ENCODE measurements around the gene SLC46A3. TPM values are rescaled to one million over a fixed set of nuclear protein-coding genes. Genes with fewer than 3 reads are reported as not detected.
A peak's percentile ranks its signal among the peaks of the same experiment; 100 is the strongest.

Gene SLC46A3
- total RNA-seq, 1 donor from 2014 or later = 13.2 TPM

GRCh38 chr13:28658539-28658795 is 60.3 kb downstream of the SLC46A3 start:
- no peak for DNase-seq (ENCODE audit: extremely low spot score, unreplicated experiment)
- Mint-ChIP-seq H3K9me3 (ENCODE audit: unreplicated experiment) (no peaks in the 10 kb centered on the region), H3K4me1 (ENCODE audit: unreplicated experiment) (peaks cover 38% of the 10 kb centered on the region), H3K27ac (ENCODE audit: unreplicated experiment) (peak overlapping the region; percentile 95), H3K27me3 (ENCODE audit: unreplicated experiment) (no peaks in the 10 kb centered on the region), H3K36me3 (ENCODE audit: unreplicated experiment) (peaks cover 12% of the 10 kb centered on the region), H3K4me3 (ENCODE audit: unreplicated experiment) (peak overlapping the region; percentile 94)
- TF ChIP-seq CTCF (IDR thresholded peaks at IDR 0.05) = no peak

DNA sequence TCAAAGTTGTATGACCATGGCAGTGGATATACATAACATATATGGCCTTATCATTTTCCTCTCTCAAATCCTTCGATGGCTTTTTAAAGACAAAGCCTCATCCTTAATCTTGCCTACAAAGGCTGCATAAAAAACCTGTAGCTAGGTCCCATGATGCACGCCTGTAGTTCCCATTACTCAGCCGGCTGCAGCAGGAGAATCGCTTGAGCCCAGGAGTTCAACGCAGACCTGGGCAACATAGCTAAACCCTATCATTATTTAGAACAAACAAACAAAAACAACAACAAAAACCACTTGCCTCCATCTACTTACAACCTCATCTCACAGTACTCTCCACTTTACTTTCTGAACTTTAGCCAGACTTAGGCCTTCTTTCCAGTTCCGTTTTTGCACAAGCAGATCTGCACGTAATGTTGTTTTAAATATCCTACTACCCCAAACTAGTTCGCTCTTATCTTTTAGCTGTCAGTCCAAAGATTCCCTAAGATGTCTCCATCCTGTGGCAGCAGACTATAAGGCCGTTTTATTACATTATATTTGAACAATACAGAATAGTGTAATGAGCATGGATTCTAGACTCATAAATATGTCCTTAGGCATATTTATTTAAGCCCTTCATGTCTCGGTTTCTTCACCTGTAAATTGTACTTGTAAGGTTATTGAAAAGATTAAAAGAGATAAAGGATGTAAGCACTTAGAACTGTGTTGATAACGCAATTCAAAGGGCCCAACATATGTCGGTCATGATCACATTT is 60.8 kb downstream of the SLC46A3 start:
- H3K27me3 Mint-ChIP-seq (ENCODE audit: unreplicated experiment) = no peaks in the 10 kb centered on the region
- TF ChIP-seq CTCF (IDR thresholded peaks at IDR 0.05) = peak; percentile 47
- no peak for DNase-seq (ENCODE audit: extremely low spot score, unreplicated experiment)
- H3K4me1 Mint-ChIP-seq (ENCODE audit: unreplicated experiment) = peaks cover 38% of the 10 kb centered on the region
- peak overlapping the region; percentile 94 for H3K4me3 Mint-ChIP-seq (ENCODE audit: unreplicated experiment)
- peaks cover 11% of the 10 kb centered on the region for H3K36me3 Mint-ChIP-seq (ENCODE audit: unreplicated experiment)
- H3K9me3 Mint-ChIP-seq (ENCODE audit: unreplicated experiment) = no peaks in the 10 kb centered on the region
- peak overlapping the region; percentile 95 for H3K27ac Mint-ChIP-seq (ENCODE audit: unreplicated experiment)

DNA sequence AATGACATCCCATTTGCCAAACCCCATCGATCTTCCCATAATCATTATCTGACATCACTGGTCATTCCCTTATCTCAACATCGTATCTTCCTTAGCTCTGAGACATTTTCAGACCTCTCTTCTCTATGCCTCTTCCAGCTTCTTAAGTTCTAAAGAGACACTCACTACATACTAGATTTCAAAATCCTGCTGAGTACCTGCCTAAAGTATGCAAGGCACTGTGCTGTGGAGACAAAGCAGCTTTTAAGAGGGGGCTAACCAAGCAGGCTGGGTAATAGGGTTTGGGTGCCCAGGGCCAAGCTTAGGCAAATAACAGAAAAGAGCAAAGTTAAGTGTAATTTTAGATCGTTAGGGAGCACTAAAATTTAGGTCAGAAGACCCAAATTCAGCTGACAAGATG is 63.2 kb downstream of the SLC46A3 start:
- no peak for TF ChIP-seq CTCF (IDR thresholded peaks at IDR 0.05)
- Mint-ChIP-seq H3K27ac (ENCODE audit: unreplicated experiment) (no peak overlapping the region), H3K4me1 (ENCODE audit: unreplicated experiment) (peaks cover 23% of the 10 kb centered on the region), H3K27me3 (ENCODE audit: unreplicated experiment) (no peaks in the 10 kb centered on the region), H3K9me3 (ENCODE audit: unreplicated experiment) (no peaks in the 10 kb centered on the region), H3K4me3 (ENCODE audit: unreplicated experiment) (no peak overlapping the region), H3K36me3 (ENCODE audit: unreplicated experiment) (peaks cover 2% of the 10 kb centered on the region)
- no peak for DNase-seq (ENCODE audit: extremely low spot score, unreplicated experiment)

DNA sequence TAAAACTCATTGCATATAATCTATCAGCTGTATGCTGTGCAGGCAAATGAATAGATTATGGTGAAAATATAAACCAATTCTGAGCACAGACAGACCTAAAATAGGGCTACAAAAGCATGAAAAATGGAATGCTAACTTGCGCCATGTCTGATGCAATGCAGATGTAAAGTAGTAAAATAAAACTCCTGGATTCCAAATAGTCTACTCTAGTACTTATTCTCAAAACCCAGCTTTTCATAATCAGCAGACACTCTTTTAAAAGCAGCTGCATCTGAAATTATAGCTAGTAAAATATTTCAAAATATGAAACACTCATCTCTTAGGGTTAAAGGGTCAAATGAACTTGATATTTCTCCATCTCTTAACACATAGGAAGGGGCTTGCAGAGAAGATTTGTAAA is 64.5 kb downstream of the SLC46A3 start:
- H3K36me3 Mint-ChIP-seq (ENCODE audit: unreplicated experiment) = peaks cover 6% of the 10 kb centered on the region
- no peak overlapping the region for H3K27ac Mint-ChIP-seq (ENCODE audit: unreplicated experiment)
- H3K9me3 Mint-ChIP-seq (ENCODE audit: unreplicated experiment) = no peaks in the 10 kb centered on the region
- no peak overlapping the region for H3K4me3 Mint-ChIP-seq (ENCODE audit: unreplicated experiment)
- H3K4me1 Mint-ChIP-seq (ENCODE audit: unreplicated experiment) = peaks cover 14% of the 10 kb centered on the region
- DNase-seq (ENCODE audit: extremely low spot score, unreplicated experiment) = no peak
- no peak for TF ChIP-seq CTCF (IDR thresholded peaks at IDR 0.05)
- no peaks in the 10 kb centered on the region for H3K27me3 Mint-ChIP-seq (ENCODE audit: unreplicated experiment)

DNA sequence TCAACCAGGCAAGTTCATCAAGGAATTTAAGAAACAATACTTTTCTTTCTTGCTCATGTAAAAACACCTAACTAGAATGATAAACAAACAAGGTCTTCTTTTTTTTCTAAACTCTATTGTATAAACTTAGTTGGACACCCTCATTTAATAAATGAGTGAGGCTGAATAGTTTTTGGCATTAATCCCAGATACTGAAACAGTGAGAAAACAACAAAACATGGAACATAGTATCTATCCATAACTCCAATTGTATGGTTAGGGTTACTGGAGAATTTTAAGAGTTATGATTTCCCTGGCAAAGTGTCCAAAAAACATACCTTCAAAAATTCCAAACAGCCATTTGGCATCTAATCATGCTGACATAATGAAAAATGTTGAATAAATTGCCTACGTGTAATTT is 65.7 kb downstream of the SLC46A3 start:
- no peak for DNase-seq (ENCODE audit: extremely low spot score, unreplicated experiment)
- H3K9me3 Mint-ChIP-seq (ENCODE audit: unreplicated experiment) = no peaks in the 10 kb centered on the region
- H3K4me1 Mint-ChIP-seq (ENCODE audit: unreplicated experiment) = peaks cover 13% of the 10 kb centered on the region
- H3K4me3 Mint-ChIP-seq (ENCODE audit: unreplicated experiment) = no peak overlapping the region
- H3K36me3 Mint-ChIP-seq (ENCODE audit: unreplicated experiment) = peaks cover 6% of the 10 kb centered on the region
- H3K27me3 Mint-ChIP-seq (ENCODE audit: unreplicated experiment) = no peaks in the 10 kb centered on the region
- no peak overlapping the region for H3K27ac Mint-ChIP-seq (ENCODE audit: unreplicated experiment)
- no peak for TF ChIP-seq CTCF (IDR thresholded peaks at IDR 0.05)

Measured in osteocyte (in vitro differentiated cells).